Measurements from ENCODE around the gene RRM1. TPM values are rescaled to one million over a fixed set of nuclear protein-coding genes. Genes with fewer than 3 reads are reported as not detected.

RRM1 gene
- total and polyA plus RNA-seq, 2 experiments from 2014 or later, result 73.4 to 91.1 TPM

GRCh38 chr11:4105916-4106315 lies 11.3 kb downstream of the RRM1 start:
- H3K4me3 ChIP-seq, result no peak overlapping the region
- DNase-seq, result no peak
- WGBS, 2 experiments (ENCODE audit: low coverage in 1 of 2, low lambda C conversion rate in 2 of 2, missing lambda C conversion rate in 2 of 2), result 97 to 100% methylated on average over 1 of the region's 1 CpG
- H3K27ac ChIP-seq, result no peak overlapping the region
- no peak for TF ChIP-seq EZH2phosphoT487 (IDR thresholded peaks at IDR 0.05; ENCODE audit: insufficient read depth, low read depth)
- no peak for TF ChIP-seq EZH2 (IDR thresholded peaks at IDR 0.05; ENCODE audit: insufficient read depth, poor library complexity, severe bottlenecking)
- H3K79me2 ChIP-seq (ENCODE audit: insufficient read depth), result peaks cover 42% of the 10 kb centered on the region
- no peaks in the 10 kb centered on the region for H3K27me3 ChIP-seq (replicated peaks; ENCODE audit: insufficient read depth)
- H3K36me3 ChIP-seq (ENCODE audit: low read depth), result peaks cover 46% of the 10 kb centered on the region
- H3K4me1 ChIP-seq (ENCODE audit: insufficient read depth), result no peaks in the 10 kb centered on the region
- no peaks in the 10 kb centered on the region for H4K20me1 ChIP-seq (ENCODE audit: insufficient read depth)
- no peaks in the 10 kb centered on the region for H3F3A ChIP-seq (ENCODE audit: insufficient read depth)
- H3K9ac ChIP-seq, result no peak overlapping the region
- H3K9me2 ChIP-seq (ENCODE audit: insufficient read depth), result no peaks in the 10 kb centered on the region
- H2AFZ ChIP-seq, result no peak overlapping the region
- in situ Hi-C loops (cut with MboI), result no loop called here
- no peak overlapping the region for H3K4me2 ChIP-seq (ENCODE audit: unreplicated experiment)
- H3K9me3 ChIP-seq (ENCODE audit: low read depth), result no peaks in the 10 kb centered on the region

- peaks cover 8% of the 10 kb centered on the region for H3F3A ChIP-seq (ENCODE audit: insufficient read depth)
- H3K79me2 ChIP-seq (ENCODE audit: insufficient read depth), result no peaks in the 10 kb centered on the region
- no peaks in the 10 kb centered on the region for H4K20me1 ChIP-seq (ENCODE audit: insufficient read depth)
- 80% methylated on average over 5 of the region's 5 CpGs for WGBS, 2 experiments (ENCODE audit: low coverage in 1 of 2, low lambda C conversion rate in 2 of 2, missing lambda C conversion rate in 2 of 2)
- H3K9ac ChIP-seq, result no peak overlapping the region
- H2AFZ ChIP-seq, result no peak overlapping the region
- H3K27me3 ChIP-seq (replicated peaks; ENCODE audit: insufficient read depth), result no peaks in the 10 kb centered on the region
- H3K9me3 ChIP-seq (ENCODE audit: low read depth), result no peaks in the 10 kb centered on the region
- no peak overlapping the region for H3K4me2 ChIP-seq (ENCODE audit: unreplicated experiment)
- peaks cover 36% of the 10 kb centered on the region for H3K36me3 ChIP-seq (ENCODE audit: low read depth)
- no peak overlapping the region for H3K27ac ChIP-seq
- in situ Hi-C loops (cut with MboI), result no loop called here
- H3K4me1 ChIP-seq (ENCODE audit: insufficient read depth), result peaks cover 2% of the 10 kb centered on the region; the same call in 1 of the 2 replicates
- H3K9me2 ChIP-seq (ENCODE audit: insufficient read depth), result no peaks in the 10 kb centered on the region
- TF ChIP-seq EZH2phosphoT487 (IDR thresholded peaks at IDR 0.05; ENCODE audit: insufficient read depth, low read depth) (no peak), EZH2 (IDR thresholded peaks at IDR 0.05; ENCODE audit: insufficient read depth, poor library complexity, severe bottlenecking) (no peak)
- no peak overlapping the region for H3K4me3 ChIP-seq
- DNase-seq, result no peak
Observed at GRCh38 chr11:4111834-4112233, 17.2 kb downstream of the RRM1 start.

- Histone ChIP-seq H3K36me3 (ENCODE audit: low read depth) (peaks cover 27% of the 10 kb centered on the region), H3K4me1 (ENCODE audit: insufficient read depth) (peaks cover 25% of the 10 kb centered on the region), H3K9ac (no peak overlapping the region), H3K27ac (no peak overlapping the region), H3K27me3 (replicated peaks; ENCODE audit: insufficient read depth) (no peaks in the 10 kb centered on the region), H2AFZ (no peak overlapping the region), H4K20me1 (ENCODE audit: insufficient read depth) (no peaks in the 10 kb centered on the region), H3K4me3 (no peak overlapping the region), H3K9me2 (ENCODE audit: insufficient read depth) (no peaks in the 10 kb centered on the region), H3K4me2 (ENCODE audit: unreplicated experiment) (no peak overlapping the region), H3K79me2 (ENCODE audit: insufficient read depth) (no peaks in the 10 kb centered on the region), H3F3A (ENCODE audit: insufficient read depth) (peaks cover 31% of the 10 kb centered on the region), H3K9me3 (ENCODE audit: low read depth) (no peaks in the 10 kb centered on the region)
- DNase-seq, result no peak
- WGBS, 2 experiments (ENCODE audit: low coverage in 1 of 2, low lambda C conversion rate in 2 of 2, missing lambda C conversion rate in 2 of 2), result 99 to 100% methylated on average over 2 of the region's 2 CpGs
- in situ Hi-C loops (cut with MboI), result no loop called here
- TF ChIP-seq EZH2phosphoT487 (IDR thresholded peaks at IDR 0.05; ENCODE audit: insufficient read depth, low read depth) (no peak), EZH2 (IDR thresholded peaks at IDR 0.05; ENCODE audit: insufficient read depth, poor library complexity, severe bottlenecking) (no peak)
Observed at GRCh38 chr11:4115128-4115527, 20.5 kb downstream of the RRM1 start.

- peak overlapping the region; percentile 81 for H3K27ac ChIP-seq
- 38 to 44% methylated on average over 3 of the region's 3 CpGs for WGBS, 2 experiments (ENCODE audit: low coverage in 1 of 2, low lambda C conversion rate in 2 of 2, missing lambda C conversion rate in 2 of 2)
- DNase-seq, result peak; percentile 87
Observed at GRCh38 chr11:4118107-4118506, 23.5 kb downstream of the RRM1 start.

GRCh38 chr11:4123218-4123617 lies 28.6 kb downstream of the RRM1 start:
- no peak for TF ChIP-seq EZH2 (IDR thresholded peaks at IDR 0.05; ENCODE audit: insufficient read depth, poor library complexity, severe bottlenecking)
- no peak for TF ChIP-seq EZH2phosphoT487 (IDR thresholded peaks at IDR 0.05; ENCODE audit: insufficient read depth, low read depth)
- Histone ChIP-seq H3F3A (ENCODE audit: insufficient read depth) (peaks cover 9% of the 10 kb centered on the region), H3K4me3 (no peak overlapping the region), H3K27ac (no peak overlapping the region), H3K9ac (no peak overlapping the region), H3K36me3 (ENCODE audit: low read depth) (peaks cover 70% of the 10 kb centered on the region), H3K4me1 (ENCODE audit: insufficient read depth) (peaks cover 9% of the 10 kb centered on the region), H2AFZ (no peak overlapping the region), H3K4me2 (ENCODE audit: unreplicated experiment) (no peak overlapping the region), H3K9me3 (ENCODE audit: low read depth) (no peaks in the 10 kb centered on the region), H3K27me3 (replicated peaks; ENCODE audit: insufficient read depth) (no peaks in the 10 kb centered on the region), H3K79me2 (ENCODE audit: insufficient read depth) (no peaks in the 10 kb centered on the region), H3K9me2 (ENCODE audit: insufficient read depth) (no peaks in the 10 kb centered on the region), H4K20me1 (ENCODE audit: insufficient read depth) (no peaks in the 10 kb centered on the region)
- DNase-seq, result no peak
- 91 to 96% methylated on average over 4 of the region's 4 CpGs for WGBS, 2 experiments (ENCODE audit: low coverage in 1 of 2, low lambda C conversion rate in 2 of 2, missing lambda C conversion rate in 2 of 2)
- in situ Hi-C loops (cut with MboI), result no loop called here

More at GRCh38 chr11:4118107-4118506, 23.5 kb downstream of the RRM1 start:
- Histone ChIP-seq H3K4me3 (peak overlapping the region; percentile 38), H3K9me3 (ENCODE audit: low read depth) (no peaks in the 10 kb centered on the region), H4K20me1 (ENCODE audit: insufficient read depth) (no peaks in the 10 kb centered on the region), H2AFZ (peak overlapping the region; percentile 46), H3K4me2 (ENCODE audit: unreplicated experiment) (peak overlapping the region; percentile 78), H3K9me2 (ENCODE audit: insufficient read depth) (no peaks in the 10 kb centered on the region), H3K36me3 (ENCODE audit: low read depth) (peaks cover 39% of the 10 kb centered on the region), H3K4me1 (ENCODE audit: insufficient read depth) (peaks cover 25% of the 10 kb centered on the region), H3K79me2 (ENCODE audit: insufficient read depth) (no peaks in the 10 kb centered on the region), H3K27me3 (replicated peaks; ENCODE audit: insufficient read depth) (no peaks in the 10 kb centered on the region), H3K9ac (peak overlapping the region; percentile 63), H3F3A (ENCODE audit: insufficient read depth) (peaks cover 31% of the 10 kb centered on the region)
- in situ Hi-C loops (cut with MboI), result no loop called here
- TF ChIP-seq EZH2 (IDR thresholded peaks at IDR 0.05; ENCODE audit: insufficient read depth, poor library complexity, severe bottlenecking) (no peak), EZH2phosphoT487 (IDR thresholded peaks at IDR 0.05; ENCODE audit: insufficient read depth, low read depth) (no peak)

All from GM23248 (cell line).